ENCODE measurements around the gene HLF.

- TF ChIP-seq CTCF (IDR thresholded peaks at IDR 0.05 in 2 of 3, conservative IDR thresholded peaks at IDR 0.05 in 1 of 3; ENCODE audit: control insufficient read depth in 2 of 3, extremely low read depth in 1 of 3, insufficient read depth in 1 of 3, low read depth in 3 of 3, low read length in 3 of 3): no peak
- TF ChIP-seq POLR2AphosphoS5 (IDR thresholded peaks at IDR 0.05; ENCODE audit: low read length): no peak
- TF ChIP-seq MAX (IDR thresholded peaks at IDR 0.05; ENCODE audit: low read depth, low read length): no peak
- no peak for TF ChIP-seq BRCA1 (IDR thresholded peaks at IDR 0.05; ENCODE audit: low read depth, low read length)
- TF ChIP-seq MYC (IDR thresholded peaks at IDR 0.05; ENCODE audit: insufficient read depth, insufficient read length, insufficient replicate concordance, low read length, severe bottlenecking): no peak
- TF ChIP-seq POU2F2 (IDR thresholded peaks at IDR 0.05; ENCODE audit: borderline replicate concordance, low read depth, low read length): no peak
- TF ChIP-seq E2F4 (IDR thresholded peaks at IDR 0.05; ENCODE audit: low read depth, low read length): no peak
- TF ChIP-seq BCL3 (IDR thresholded peaks at IDR 0.05; ENCODE audit: borderline replicate concordance, insufficient read depth, low read depth, low read length, poor library complexity, severe bottlenecking): no peak
Measured at GRCh38 chr17:55261311-55261710, 3.4 kb upstream of the HLF start.

All from GM12878 (cell line).